Fibroblast of skin of abdomen (primary cell): ENCODE measurements around the gene UBXN11.
"Not testable (repeated sequence)": the region's sequence is repeated elsewhere in the genome, so short reads cannot be mapped to it uniquely, and the experiment has no call there.

Experiments used
- DNase-seq: peaks from one replicate; pipeline ENCODE4 v3.0.0-alpha.2; 2013

The UBXN11 gene

GRCh38 chr1:26305667-26306289, 658 bp downstream of the UBXN11 start:
- no peak for DNase-seq

DNA sequence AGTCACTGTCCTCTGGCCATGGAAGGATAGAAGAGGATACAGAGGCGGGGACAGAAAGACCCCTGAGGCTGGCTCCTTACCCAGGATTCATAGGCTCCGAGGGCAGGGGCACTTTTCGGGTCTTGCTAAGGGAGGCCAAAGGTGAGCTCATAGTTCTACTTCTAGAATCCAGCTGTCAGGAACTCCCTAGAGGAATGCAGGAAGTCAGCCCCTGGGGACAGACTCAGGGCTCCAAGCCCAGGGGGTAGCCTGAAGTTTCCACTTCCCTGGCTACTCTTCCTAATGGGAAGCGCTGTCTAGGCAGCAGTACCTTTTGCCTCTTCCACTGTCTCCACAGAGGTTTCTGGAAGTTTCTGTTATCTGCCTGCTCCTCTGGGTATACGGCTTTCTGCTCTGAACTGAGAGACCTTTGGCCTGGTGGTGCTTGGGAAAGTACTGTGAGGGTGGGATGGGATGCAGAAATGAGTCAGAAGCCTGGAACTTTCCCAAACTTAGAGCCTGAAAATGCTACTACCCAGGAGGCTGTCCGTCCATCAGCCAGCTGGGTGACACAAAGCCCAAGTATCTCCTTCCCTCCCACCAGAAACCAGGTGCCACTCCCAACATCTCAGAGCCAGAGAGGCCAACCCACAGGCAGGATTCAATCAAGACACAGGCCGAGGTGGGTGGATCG, 3.6 kb downstream of the UBXN11 start:
- DNase-seq: peak; percentile 66

GRCh38 chr1:26300578-26301275, 5.7 kb downstream of the UBXN11 start:
- no peak for DNase-seq

GRCh38 chr1:26297791-26298124, 8.7 kb downstream of the UBXN11 start:
- DNase-seq: no peak

DNA sequence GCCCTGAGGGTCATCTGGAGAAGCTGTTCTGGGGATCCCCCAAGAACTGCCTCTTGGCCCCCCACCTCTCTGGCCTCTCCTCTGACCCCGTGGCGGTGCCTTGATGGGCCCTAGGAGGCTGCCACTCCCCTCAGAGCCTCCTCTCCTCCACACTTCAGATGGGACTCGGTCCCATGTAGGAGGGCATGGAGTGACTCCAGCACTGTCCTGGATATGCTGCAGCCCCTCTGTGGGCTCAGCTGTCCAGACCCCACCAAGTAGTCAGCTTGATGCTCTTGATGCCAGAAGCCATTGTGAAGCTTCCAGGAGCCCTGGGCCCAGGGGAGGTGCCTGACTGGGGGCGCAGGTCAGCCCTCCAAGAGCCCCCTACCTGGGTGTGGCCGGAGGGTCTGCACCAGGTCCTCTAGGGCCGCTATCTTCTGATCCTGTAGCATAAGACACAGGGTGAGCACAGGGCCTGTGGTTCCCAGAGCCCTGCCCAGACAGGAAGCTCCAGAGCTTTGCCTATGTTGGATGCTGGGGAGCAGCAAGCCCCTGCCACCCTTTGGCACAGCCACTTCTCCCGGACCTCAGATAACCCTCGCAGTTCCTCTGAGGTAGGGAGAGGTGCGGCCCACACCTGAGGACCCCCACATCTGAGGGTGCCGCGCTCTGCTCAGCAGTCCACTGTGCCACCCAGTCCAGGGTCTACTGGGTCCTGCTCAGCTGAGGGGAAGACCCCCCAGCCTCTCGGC, 9.2 kb downstream of the UBXN11 start:
- DNase-seq: no peak

DNA sequence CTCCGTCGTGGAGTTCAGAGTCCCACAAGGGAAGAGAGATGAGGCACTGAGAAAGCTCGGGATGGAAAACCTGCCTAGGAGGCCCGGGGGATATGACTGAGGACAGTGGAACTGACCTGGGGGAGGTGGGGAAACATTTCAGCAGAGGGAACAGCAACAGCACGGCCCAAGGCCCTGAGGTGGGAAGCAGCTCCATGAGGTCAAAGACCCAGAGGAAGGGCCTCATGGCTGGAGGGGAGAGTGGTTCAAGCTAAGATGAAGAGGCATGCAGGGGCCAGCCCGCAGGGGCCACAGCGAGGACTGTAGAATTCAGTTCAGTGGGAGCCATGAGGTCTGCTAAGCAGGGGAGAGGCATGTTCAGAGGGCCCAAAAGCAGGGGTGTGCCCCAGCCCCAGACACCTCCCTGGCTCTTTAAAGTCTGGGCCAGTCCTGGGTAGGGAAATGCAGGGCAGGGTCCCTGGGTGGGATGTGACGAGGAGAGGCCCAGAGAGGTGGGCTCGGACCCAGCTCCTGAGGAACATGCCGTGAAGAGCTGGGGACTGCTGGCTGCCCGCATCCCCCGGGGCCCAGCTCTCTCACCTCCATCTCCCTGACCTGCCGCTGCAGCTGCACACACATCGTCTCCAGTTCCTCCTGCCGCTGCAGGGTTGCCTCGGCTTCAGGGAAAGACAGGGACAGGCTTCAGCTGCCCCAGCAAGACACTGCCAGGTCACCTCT, 9.9 kb downstream of the UBXN11 start:
- DNase-seq: no peak

- DNase-seq: no peak
Measured at GRCh38 chr1:26295194-26296138, 11.0 kb downstream of the UBXN11 start.

GRCh38 chr1:26293911-26294463, 12.4 kb downstream of the UBXN11 start:
- no peak for DNase-seq

GRCh38 chr1:26292735-26293134, 13.7 kb downstream of the UBXN11 start:
- not testable (repeated sequence) for DNase-seq

GRCh38 chr1:26291939-26292338, 14.5 kb downstream of the UBXN11 start:
- no peak for DNase-seq

- no peak for DNase-seq
Measured at GRCh38 chr1:26291433-26291832, 15.0 kb downstream of the UBXN11 start.

GRCh38 chr1:26290882-26291261, 15.6 kb downstream of the UBXN11 start:
- no peak for DNase-seq

GRCh38 chr1:26290122-26290881, 16.1 kb downstream of the UBXN11 start:
- DNase-seq: no peak

DNA sequence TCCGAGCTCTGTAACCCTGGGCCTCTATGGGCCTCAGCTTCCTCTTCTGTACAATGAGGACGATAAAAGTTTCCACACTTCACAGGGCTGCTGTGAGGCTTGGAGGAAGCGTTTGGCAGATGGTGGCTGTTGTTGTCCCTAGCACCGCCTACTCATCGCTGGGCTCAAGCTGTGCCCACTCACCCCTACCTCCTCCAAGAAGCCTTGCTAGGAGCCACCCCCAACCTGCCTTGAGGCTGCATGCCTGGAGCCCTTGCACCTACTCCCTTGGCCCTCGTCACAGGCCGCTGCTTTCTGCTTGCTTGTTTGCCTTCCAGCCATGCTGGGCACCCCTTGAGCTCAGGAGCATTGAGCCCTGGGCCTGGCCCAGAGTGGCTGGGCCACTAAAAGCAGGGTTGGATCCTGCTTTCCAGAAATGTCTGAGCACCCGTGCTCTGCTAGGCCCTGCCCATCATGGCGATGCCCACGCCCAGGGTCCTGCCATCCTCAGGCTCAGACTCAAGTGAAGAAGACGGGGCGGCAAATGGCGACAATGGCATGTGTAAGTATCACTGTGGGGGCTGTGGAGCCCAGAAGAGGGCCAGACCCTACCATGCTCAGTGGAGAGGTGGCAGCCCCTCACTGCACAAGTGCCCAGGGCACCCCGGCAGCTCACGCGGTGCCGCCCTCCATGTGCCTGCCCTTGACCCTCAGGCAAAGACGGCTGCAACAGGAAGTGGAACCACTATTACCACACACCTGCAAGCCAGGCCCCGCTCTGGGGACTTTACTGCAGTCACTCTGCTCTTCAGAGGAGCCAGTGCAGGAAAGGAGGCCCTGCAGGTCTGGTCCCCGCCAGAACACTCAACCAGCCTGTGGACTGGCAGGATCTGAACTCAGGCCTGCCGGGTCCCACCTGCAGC, 17.0 kb downstream of the UBXN11 start:
- DNase-seq: no peak

- DNase-seq: no peak
Measured at GRCh38 chr1:26288311-26288941, 18.0 kb downstream of the UBXN11 start.

DNA sequence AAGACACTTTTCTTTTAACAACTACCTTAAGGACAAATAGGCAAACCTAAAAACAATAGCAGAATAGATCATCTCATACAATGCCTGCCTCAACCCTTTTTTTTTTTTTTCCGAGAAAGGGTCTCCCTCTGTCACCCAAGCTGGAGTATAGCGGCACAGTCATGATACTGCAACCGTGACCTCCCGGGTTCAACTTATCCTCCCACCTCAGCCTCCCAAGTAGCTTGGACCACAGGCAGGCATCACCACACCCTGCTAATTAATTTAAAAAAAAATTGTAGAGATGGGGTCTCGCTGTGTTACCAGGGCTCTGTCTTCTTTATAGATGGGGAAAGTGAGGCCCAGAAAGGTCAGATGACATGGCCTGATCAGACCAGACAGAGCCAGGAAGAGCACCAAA, 18.6 kb downstream of the UBXN11 start:
- no peak for DNase-seq

DNA sequence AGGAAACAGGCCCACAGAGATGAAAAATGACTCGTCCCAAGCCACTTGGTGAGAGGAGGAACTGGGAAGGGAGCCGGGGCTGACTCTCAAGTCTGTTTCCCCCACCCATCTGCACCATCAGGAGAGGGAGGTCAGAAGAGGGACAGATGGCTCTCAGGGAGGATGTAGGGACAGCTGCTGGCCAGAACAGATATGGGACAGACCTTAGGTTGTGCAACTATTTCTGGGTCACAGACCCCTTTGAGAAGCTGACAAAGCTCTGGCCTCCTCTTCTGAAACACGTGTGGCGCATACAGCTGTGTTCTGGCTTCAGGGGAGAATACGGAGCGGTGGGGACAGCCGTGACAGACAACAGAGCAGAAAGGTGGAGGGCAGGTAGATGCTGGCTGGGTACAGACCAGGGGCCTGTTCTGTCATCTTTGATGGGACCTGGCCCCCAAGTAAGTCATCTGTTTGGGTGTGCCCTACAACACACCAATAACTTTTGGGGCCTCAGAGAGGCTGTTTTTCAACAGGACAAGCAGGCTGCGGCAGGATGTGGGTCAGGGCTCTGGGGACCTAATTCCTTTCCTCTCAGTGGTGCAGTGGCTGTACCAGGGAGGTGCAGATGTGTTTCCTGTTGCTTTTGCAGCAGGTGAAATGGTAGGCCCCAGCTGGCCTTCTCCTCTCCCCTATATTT, 19.3 kb downstream of the UBXN11 start:
- DNase-seq: no peak

- no peak for DNase-seq
Measured at GRCh38 chr1:26286064-26286416, 20.4 kb downstream of the UBXN11 start.
